ENCODE results near the gene TAS2R46.

Gene TAS2R46

GRCh38 chr12:11014234-11014633 is 47.9 kb downstream of the TAS2R46 start:
- no peak for DNase-seq
- TF ChIP-seq POLR2A (IDR thresholded peaks at IDR 0.05; ENCODE audit: low read length) (no peak), GATA1 (IDR thresholded peaks at IDR 0.05; ENCODE audit: low read depth, low read length) (no peak)
